Stomach (tissue), 4 donors: ENCODE results near the gene PERCC1.

Experiments used
- CTCF ChIP-seq, 7 experiments: fragments of 450-650 bp in 4 of 7; fragments of 200-600 bp in 3 of 7; sonication (generic) in 3 of 7; IDR thresholded peaks; one replicate each; pipeline ENCODE4 v1.5.1; 2016 to 2019; ENCODE audit warnings: antibody characterized with exemption in 7 of 7, control low read depth in 2 of 7, mild to moderate bottlenecking in 1 of 7
- EP300 ChIP-seq: sonication (generic); formaldehyde crosslinking; IDR thresholded peaks from one replicate; pipeline ENCODE4 v1.6.1; 2017; ENCODE audit warnings: antibody characterized with exemption
- POLR2A ChIP-seq, 4 donors: fragments of 450-650 bp; IDR thresholded peaks; one replicate each; pipeline ENCODE4 v1.6.1; 2016; ENCODE audit warnings: antibody characterized with exemption in 4 of 4, control low read depth in 2 of 4, mild to moderate bottlenecking in 1 of 4, moderate library complexity in 1 of 4

- TF ChIP-seq POLR2A (IDR thresholded peaks at IDR 0.05) (no peak), CTCF (IDR thresholded peaks at IDR 0.05) (no peak), EP300 (no peak)
These were observed 4.0 kb upstream of the PERCC1 start for GRCh38 chr16:1426734-1427471.
